ENCODE measurements around the gene ZCWPW1.

ZCWPW1 gene

DNA sequence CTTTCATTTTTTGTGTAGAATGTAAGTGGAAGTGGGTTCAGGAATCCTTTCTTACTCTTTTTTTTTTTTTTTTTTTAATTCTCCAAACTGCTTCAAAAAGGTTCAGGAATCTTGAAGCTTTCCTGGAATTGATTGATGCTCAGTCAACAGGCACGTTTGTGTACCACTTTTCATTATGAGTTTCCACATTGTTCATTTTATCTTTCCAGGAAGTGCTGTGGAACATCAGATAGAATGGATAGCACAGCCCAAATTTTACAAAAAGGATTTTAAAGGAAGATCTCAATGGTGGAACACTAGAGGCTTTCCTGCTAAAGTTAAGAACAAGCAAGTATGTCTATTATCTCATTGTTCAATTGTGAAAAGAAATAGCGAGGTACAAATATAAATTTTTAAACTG is 9.7 kb upstream of the ZCWPW1 start:
- TF ChIP-seq, protein P1, sequence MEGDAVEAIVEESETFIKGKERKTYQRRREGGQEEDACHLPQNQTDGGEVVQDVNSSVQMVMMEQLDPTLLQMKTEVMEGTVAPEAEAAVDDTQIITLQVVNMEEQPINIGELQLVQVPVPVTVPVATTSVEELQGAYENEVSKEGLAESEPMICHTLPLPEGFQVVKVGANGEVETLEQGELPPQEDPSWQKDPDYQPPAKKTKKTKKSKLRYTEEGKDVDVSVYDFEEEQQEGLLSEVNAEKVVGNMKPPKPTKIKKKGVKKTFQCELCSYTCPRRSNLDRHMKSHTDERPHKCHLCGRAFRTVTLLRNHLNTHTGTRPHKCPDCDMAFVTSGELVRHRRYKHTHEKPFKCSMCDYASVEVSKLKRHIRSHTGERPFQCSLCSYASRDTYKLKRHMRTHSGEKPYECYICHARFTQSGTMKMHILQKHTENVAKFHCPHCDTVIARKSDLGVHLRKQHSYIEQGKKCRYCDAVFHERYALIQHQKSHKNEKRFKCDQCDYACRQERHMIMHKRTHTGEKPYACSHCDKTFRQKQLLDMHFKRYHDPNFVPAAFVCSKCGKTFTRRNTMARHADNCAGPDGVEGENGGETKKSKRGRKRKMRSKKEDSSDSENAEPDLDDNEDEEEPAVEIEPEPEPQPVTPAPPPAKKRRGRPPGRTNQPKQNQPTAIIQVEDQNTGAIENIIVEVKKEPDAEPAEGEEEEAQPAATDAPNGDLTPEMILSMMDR (IDR thresholded peaks at IDR 0.05; ENCODE audit: low read depth, low read length), result no peak

DNA sequence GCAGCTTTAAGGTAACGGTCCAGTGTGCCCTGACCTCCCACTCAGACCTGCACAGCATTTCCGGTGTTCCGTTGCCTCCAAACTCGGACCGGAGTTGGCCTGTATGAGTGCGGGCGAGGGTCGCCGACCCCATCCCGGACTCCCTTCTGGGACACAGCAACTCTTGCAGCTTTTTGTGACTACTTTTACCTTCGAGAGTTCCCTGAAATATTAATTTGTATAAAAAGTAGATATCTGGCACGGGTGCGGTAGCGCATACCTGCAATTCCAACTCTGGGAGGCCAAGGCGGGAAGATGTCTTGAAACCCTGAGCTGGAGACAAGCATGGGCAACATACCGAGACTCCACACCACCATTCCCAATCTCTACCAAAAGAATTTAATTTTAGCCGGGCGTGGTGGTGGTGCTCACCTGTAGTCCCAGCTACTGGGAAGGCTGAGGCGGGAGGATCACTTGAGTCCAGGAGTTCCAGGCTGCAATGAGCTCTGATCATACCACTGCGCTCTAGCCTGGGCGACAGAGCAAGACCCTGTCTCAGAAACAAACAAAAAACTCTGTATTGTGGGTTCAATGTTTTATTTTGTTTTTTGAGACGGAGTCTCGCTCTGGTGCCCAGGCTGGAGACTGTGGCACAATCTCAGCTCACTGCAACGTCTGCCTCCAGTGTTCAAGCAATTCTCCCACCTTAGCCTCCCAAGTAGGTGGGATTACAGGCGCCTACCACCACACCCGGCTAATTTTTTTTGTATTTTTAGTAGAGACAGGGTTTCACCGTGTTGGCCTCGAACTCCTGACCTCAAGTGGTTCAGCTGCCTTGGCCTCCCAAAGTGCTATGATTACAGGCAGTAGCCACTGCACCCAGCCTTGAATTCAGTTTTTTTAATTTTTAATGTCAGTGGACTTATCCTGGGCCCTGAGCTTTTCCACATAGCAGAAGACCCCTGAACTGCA is 8.9 kb upstream of the ZCWPW1 start:
- TF ChIP-seq, protein P1 (IDR thresholded peaks at IDR 0.05; ENCODE audit: low read depth, low read length), result no peak
- H3K4me3 ChIP-seq (ENCODE audit: low read depth, low read length), result no peak overlapping the region

More for the DNA sequence above, 9.7 kb upstream of the ZCWPW1 start:
- H3K4me3 ChIP-seq (ENCODE audit: low read depth, low read length), result no peak overlapping the region

DNA sequence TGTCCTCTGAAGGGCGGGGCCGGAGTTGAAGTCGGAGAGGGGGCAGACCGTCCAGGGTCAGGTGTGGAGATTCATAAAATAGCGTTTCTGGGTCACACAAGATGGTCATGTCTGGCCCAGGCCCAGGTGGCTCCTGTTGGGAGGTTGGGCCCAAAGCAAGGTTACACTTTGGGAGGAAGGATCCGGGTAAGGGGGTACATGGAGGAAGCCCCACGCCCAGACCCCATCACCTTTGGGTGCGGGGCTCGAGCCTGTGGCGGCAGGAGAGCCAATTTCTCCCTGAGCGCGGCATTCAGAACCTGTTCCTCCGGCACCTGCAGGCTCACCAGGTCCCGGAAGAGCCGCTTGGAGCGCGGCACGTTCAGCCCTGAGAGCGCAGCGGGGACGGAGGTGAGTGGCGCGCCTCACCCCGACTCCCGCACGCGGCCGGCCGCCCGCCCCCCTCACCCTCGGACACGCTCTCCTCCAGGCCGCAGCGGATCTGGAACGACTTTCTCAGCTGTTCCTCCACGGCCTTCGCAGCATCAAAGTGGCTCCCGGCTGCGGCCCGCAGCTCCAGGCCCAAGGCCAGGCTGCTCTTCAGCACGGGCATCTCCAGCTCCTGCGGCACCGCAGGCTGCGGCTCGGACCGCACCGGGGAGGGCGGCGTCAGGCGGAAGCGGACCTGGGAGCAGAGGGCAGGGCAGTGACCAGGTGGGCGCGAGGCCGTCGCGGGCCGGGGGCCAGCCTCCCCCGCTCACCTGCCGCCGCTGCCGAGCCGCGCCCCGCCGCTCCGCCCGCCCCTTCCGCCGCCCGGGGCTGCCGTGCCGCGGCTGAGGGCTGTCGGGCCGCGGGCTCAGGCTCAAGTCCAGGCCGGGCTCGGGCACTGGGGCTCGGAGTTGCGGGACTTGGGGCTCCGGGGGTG is 7.2 kb upstream of the ZCWPW1 start:
- TF ChIP-seq, protein P1 (IDR thresholded peaks at IDR 0.05; ENCODE audit: low read depth, low read length), result no peak
- peak overlapping the region; percentile 80 for H3K4me3 ChIP-seq (ENCODE audit: low read depth, low read length)

DNA sequence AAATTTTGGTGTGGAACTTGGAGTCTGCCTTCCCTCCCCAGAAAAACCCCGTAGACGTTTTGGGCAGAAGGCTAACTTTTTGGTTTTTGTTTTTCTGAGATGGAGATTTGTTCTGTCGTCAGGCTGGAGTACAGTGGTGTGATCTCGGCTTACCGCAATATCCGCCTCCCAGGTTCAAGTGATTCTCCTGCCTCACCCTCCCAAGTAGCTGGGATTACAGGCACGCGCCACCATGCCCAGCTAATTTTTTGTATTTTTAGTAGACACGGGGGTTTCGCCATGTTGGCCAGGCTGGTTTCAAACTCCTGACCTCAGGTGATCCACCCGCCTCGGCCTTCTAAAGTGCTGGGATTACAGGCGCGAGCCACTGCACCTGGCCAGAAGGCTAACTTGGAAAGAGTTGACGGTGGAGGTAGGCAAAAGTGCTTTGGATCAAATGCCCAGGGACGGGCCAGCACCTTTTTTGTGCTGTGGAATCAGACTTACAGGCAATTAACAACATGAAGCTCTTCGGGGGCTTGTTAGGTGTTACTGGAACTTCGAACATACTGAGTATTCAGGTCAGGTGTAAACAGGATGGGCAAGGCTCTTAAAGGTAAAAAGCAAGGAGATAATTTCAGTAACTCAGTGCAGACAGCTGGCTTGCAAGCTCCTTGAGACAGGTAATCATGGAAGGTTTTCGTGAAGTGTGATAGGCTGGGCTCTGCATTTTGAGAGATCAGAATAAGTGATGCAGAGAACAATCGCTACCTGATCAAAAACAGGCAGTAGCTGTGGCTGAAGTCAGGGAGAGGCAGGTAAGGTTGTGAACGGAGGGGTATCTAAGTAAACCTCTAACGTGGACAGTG is 6.0 kb upstream of the ZCWPW1 start:
- TF ChIP-seq, protein P1 (IDR thresholded peaks at IDR 0.05; ENCODE audit: low read depth, low read length), result no peak
- H3K4me3 ChIP-seq (ENCODE audit: low read depth, low read length), result peak overlapping the region; percentile 80

DNA sequence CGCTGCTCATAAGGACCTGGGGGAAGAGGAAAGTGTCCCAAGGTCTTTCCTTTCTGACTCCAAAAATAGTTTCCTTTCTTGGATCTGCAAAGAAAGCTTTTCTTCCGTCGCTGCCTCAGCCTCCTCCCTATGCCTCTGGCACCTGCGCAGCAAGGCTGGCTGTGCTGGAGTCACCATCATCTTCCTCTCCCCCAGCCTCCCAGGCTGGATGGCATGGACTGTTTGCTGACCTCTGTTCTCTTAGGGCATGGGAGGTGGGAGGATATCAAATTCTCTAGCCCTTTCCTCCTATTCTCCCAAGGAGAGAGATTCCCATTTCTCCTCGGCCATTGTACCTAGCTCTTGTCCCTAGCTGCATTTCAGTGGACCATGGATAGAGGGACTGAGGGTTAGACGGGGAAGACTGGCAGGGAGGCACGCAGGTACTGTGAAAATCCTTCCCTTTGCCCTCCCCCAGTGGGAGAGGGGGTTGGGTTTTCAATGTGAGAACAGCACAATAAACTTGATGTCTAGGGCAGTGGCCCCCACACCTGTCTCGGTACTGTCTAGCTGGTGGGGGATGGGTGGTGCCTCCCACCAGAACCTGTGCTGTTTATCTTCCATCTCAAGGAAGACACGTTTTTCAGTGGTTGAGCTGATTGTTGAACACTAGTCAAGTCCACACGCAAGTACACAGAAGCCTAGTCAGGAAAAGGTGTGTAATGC is 5.2 kb upstream of the ZCWPW1 start:
- TF ChIP-seq, protein P1 (IDR thresholded peaks at IDR 0.05; ENCODE audit: low read depth, low read length), result no peak
- H3K4me3 ChIP-seq (ENCODE audit: low read depth, low read length), result no peak overlapping the region

DNA sequence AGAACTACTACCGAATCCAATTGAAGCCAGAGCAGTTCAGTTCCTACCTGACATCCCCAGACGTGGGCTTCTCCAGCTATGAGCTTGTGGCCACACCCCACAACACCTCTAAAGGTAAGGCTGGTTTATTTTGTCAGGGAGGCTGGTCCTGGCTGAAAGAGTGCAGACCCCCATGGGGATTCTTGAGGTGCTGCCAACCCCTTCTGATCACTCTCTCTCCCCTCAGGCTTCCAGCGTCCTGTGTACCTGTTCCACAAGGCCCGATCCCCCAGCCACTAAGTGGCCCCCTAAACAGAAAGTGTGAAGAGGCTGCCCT is 4.7 kb upstream of the ZCWPW1 start:
- H3K4me3 ChIP-seq (ENCODE audit: low read depth, low read length), result no peak overlapping the region
- TF ChIP-seq, protein P1 (IDR thresholded peaks at IDR 0.05; ENCODE audit: low read depth, low read length), result no peak
